Stimulated activated CD8-positive, alpha-beta memory T cell treated with anti-CD3 and anti-CD28 coated beads, Interleukin-2, amount 100 ng/mL, for 48 hours (primary cell): ENCODE data around the gene PKD1.
A peak's percentile ranks its signal among the peaks of the same experiment; 100 is the strongest.

ENCODE experiments used
- DNase-seq, 2 donors: peaks; one replicate each; pipeline ENCODE4 v3.0.0-alpha.2; 2020; ENCODE audit warnings: low read depth in 2 of 2

PKD1 gene

GRCh38 chr16:2135770-2136490, at the start of gene PKD1:
Gene PKD1, minus strand, starts transcription at chr16:2135898. Its CDS starts 209 bp downstream, at chr16:2135689.
- peak; percentile 98 to 99 for DNase-seq

DNA sequence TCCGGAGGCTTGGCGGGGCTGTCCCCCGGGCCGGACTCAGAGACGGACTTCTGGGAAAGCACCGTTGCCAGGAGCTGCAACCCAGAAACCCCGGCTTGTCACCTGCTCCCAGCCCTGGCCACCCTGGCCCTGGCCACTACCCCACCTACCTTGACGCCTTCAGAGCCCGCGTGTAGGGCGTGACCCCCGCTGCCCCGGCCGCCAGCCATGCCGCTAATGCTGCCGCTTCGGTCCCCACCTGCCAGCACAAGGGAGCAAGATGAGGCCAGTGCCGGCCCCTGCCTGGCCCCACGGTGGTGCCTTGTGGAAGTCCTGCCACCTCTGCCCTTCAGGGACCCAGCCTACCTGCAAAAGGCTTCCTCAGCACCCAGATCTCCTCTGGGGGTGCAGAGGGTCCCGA, 49.3 kb upstream of the PKD1 start:
- no peak for DNase-seq

GRCh38 chr16:2184346-2184745, 48.6 kb upstream of the PKD1 start:
- DNase-seq: no peak

DNA sequence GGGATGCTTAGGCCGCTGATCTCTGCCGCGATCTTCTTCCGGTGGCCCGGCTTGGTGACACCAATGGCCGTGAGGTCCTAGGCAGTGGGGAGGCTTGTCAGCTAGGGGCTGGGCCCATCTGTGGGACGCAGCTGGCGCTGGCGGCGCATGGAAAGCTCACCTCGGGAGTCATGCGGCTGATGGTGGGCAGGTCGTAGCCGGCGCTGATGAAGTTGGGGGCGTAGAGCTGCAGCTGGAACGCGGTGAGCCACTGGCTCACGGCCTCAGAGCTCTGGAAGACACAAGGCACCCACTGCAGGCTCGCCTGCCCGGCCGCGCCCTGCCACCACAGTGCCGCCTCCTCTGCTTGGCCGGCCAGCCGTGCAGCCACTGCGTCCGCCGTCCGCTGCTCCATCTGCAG, 48.0 kb upstream of the PKD1 start:
- DNase-seq: no peak

DNA sequence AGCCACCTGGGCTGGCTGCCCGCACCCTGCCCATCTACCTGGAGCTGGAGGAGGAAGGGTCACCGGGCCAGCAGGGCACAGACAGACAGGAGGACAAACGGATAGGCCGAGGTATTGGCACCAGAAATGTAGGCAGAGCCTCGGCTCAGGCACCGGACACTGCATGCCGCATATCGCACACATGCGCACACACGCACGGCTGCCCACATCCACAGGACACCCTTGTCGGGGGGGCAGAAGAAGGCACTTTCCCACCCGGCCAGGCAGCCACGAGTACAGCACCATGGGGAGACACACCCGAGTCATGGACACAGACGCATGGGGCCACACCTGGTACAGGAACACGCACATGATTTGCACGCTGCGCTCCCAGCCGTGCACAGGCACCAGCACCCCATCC, 46.3 kb upstream of the PKD1 start:
- DNase-seq: no peak

- DNase-seq: no peak
These were observed 45.5 kb upstream of the PKD1 start for GRCh38 chr16:2180962-2181923.

GRCh38 chr16:2180461-2180860, 44.8 kb upstream of the PKD1 start:
- no peak for DNase-seq

- no peak for DNase-seq
These were observed 43.9 kb upstream of the PKD1 start for GRCh38 chr16:2179576-2179975.

GRCh38 chr16:2179107-2179501, 43.4 kb upstream of the PKD1 start:
- DNase-seq: no peak

GRCh38 chr16:2178321-2179106, 42.8 kb upstream of the PKD1 start:
- DNase-seq: peak in 1 of 2 donors; percentile 26

DNA sequence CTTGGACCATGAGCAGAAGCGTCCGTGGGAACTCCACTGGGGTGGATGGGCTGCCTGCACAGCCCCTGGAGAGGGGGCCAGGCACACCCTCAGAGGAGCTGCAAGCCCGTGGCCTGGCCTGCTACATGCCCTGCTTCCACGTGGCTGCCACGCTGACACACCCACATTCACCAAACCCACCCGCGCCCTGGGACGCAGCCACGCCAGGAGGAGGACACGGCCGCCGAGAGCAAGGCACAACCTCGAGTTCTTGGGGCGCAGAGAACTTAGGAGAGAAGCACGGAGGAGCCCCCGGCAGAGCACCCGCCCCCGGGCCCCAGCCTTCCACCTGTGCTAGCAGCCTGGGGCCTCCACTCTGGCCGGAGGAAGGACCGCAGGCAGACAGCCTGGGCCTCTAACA, 41.9 kb upstream of the PKD1 start:
- no peak for DNase-seq

DNA sequence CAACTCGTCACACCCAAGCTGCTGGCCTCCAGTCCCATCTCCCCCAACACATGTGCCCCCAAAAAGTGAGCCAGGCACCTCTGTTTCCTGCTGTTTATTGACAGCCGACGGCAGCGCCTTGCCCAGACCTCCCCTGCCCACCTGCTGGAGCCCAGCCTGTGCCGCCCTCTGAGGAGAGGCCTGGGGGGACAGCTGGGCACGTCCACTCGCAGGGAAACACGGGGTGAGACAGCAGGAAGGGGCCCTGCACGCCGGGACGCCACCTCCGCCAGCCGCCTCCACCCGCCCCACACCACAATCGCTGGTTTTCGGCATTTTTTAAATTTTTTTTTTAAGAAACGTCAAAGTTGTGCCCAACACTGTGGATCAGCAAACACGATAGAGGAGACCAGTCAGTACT, 41.4 kb upstream of the PKD1 start:
- no peak for DNase-seq

GRCh38 chr16:2176047-2176446, 40.3 kb upstream of the PKD1 start:
- no peak for DNase-seq

DNA sequence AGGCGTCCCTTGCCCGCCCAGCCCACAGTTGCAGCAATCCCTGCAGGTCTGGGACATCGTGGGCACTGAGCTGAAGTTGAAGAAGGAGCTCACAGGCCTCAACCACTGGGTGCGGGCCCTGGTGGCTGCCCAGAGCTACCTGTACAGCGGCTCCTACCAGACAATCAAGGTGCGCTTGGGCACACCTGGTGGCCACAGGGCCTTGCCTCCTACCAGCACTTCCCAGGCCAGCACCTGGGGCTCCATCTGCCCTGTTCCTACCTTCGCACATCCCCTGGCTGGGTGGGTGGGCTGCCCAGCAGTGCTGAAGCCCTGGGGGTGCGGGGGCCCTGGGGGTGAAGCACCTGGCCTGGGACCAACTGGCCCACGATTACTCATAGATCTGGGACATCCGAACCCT, 39.8 kb upstream of the PKD1 start:
- no peak for DNase-seq

- DNase-seq: no peak
These were observed 38.9 kb upstream of the PKD1 start for GRCh38 chr16:2174396-2175131.

GRCh38 chr16:2173916-2174315, 38.2 kb upstream of the PKD1 start:
- DNase-seq: no peak

GRCh38 chr16:2173366-2173765, 37.7 kb upstream of the PKD1 start:
- no peak for DNase-seq

DNA sequence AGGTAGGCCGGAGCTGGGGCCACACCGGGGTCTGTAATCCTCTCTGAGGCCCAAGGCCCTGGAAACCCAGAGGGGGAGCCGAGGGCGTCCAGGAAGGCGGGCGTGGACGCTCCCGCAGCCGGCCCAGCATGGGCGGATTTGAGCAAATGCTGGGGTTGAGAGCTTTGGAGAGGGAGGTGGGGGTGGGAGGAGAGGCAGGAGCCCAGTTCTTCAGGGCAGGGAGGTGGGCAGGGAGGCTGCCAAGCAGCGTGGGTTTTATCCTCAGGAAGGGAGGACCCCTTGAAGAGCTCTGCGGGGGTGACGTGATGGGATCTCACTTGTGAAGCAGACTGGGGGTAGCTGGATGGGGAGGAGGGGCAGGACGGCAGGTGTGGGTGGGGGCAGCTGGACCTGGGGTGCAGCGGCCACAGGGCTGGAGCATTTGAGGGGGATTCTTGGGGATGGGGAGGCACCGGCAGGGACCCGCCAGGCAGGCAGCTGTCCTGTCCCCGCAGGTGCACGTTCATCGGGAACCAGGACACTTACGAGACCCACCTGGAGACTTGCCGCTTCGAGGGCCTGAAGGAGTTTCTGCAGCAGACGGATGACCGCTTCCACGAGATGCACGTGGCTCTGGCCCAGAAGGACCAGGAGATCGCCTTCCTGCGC, 37.1 kb upstream of the PKD1 start:
- DNase-seq: no peak

DNA sequence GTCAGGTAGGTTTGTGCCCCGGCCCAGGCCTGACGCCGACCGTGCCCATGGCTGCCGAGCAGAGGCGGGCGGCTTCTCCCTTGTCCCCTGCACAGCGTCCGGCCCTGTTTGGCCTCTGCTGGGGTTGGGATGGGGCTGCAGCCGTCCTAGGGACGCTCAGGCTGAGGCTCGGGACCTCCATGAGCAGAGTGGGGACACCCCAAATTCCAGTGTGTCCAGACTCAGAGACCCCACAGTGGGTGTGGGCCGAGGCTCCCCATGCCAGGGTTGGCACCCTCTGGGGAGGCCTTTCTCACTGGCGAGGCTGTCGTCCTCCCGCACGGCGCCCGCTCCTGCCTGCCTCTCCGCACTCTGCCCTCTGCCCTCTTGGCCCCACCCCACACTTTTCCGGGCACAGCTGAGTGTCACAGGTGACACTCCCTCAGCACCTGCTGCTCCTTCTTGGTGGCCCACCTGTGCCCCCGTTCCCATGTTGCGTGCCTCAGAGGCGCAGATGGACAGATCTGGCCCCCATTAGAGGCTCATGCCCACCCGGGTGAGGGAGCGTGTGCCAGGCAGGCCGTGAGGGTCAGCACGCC, 36.0 kb upstream of the PKD1 start:
- DNase-seq: no peak

DNA sequence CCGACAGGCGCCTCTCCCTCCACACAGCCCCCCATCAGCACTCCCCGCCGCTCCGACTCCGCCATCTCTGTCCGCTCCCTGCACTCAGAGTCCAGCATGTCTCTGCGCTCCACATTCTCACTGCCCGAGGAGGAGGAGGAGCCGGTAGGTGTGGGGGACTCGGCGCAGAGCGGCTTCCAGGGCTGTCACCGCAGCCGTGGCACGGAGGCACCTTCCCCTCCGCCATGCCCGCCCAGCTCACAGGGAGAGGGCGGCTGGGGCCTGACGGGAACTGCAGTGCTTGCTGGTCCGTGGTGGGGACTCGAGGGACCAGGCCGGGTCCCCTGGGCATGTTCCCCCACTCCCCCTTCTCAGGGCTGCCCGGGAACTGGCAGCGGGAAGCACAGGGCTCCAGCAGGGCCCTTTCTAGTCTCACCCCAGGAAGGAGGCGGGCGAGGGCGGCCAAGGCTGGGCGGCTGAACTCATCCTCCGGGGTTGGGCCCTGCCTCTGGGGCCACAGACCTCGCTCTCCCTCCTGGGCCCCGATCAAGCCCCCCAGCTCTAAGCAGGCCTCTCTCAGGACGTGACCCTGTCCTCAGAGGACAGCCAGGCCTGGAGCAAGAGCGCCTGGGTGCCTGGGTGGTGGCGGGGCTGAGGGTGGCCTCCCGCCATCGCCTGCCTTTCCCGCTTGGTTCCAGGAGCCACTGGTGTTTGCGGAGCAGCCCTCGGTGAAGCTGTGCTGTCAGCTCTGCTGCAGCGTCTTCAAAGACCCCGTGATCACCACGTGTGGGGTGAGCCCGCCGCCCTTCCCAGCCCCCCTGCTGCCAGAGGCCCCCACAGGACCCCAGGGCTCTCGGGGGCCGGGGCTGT, 35.1 kb upstream of the PKD1 start:
- no peak for DNase-seq
